ENCODE measurements around the gene PSTPIP1. TPM values are rescaled to one million over a fixed set of nuclear protein-coding genes. Genes with fewer than 3 reads are reported as not detected.

Gene PSTPIP1
- total RNA-seq, 1 experiment from 2014 or later = 1.5 TPM

GRCh38 chr15:77057072-77057471 is 62.1 kb downstream of the PSTPIP1 start:
- H3K9me3 Mint-ChIP-seq = no peaks in the 10 kb centered on the region
- ChIA-PET CTCF (interaction anchor here (0.7 to 1.7 kb wide), 4 partner anchors 22 to 486 kb away, joined by 3 to 5 read pairs (median 4); no protein-coding TSS in a partner anchor), POLR2A (interaction anchor here (1.0 kb wide), 1 partner anchor 14 kb away, joined by 4 read pairs; the partner anchor contains the start of gene TSPAN3)
- no peak overlapping the region for H3K4me3 Mint-ChIP-seq
- TF ChIP-seq ZNF423 (CRISPR knock-in tag; IDR thresholded peaks at IDR 0.05) = no peak
- TF ChIP-seq ZBTB43 (CRISPR knock-in tag; IDR thresholded peaks at IDR 0.05) = no peak
- TF ChIP-seq FOXK1 (CRISPR knock-in tag; IDR thresholded peaks at IDR 0.05) = no peak
- no peak for TF ChIP-seq ETV6 (CRISPR knock-in tag; IDR thresholded peaks at IDR 0.05)
- TF ChIP-seq ZNF317 (CRISPR knock-in tag; IDR thresholded peaks at IDR 0.05; ENCODE audit: borderline replicate concordance, low read depth) = no peak
- no peak for TF ChIP-seq IRF2 (CRISPR knock-in tag; IDR thresholded peaks at IDR 0.05; ENCODE audit: borderline replicate concordance, low read depth)
- no peak for TF ChIP-seq PRRX2 (CRISPR knock-in tag; IDR thresholded peaks at IDR 0.05)
- no peak for TF ChIP-seq ZNF232 (CRISPR knock-in tag; IDR thresholded peaks at IDR 0.05)
- TF ChIP-seq ZNF396 (CRISPR knock-in tag; IDR thresholded peaks at IDR 0.05; ENCODE audit: borderline replicate concordance) = no peak
- no peak for TF ChIP-seq ZNF138 (CRISPR knock-in tag; conservative IDR thresholded peaks at IDR 0.05)
- no peak for TF ChIP-seq EMX1 (CRISPR knock-in tag; IDR thresholded peaks at IDR 0.05)
- TF ChIP-seq FOXJ3 (CRISPR knock-in tag; IDR thresholded peaks at IDR 0.05; ENCODE audit: borderline replicate concordance) = no peak
- TF ChIP-seq PRDM15 (CRISPR knock-in tag; IDR thresholded peaks at IDR 0.05) = no peak
- TF ChIP-seq ZNF416 (CRISPR knock-in tag; IDR thresholded peaks at IDR 0.05) = no peak
- no peak for TF ChIP-seq USF2 (CRISPR knock-in tag; IDR thresholded peaks at IDR 0.05)
- peaks cover 12% of the 10 kb centered on the region for H3K36me3 Mint-ChIP-seq
- H3K27me3 Mint-ChIP-seq (ENCODE audit: low read depth) = no peaks in the 10 kb centered on the region
- DNase-seq (ENCODE audit: low spot score) = no peak
- ATAC-seq = no peak
- peaks cover 55% of the 10 kb centered on the region for H3K4me1 Mint-ChIP-seq
- H3K27ac Mint-ChIP-seq = no peak overlapping the region

GRCh38 chr15:77057685-77058084 is 62.8 kb downstream of the PSTPIP1 start:
- Mint-ChIP-seq H3K4me1 (peaks cover 54% of the 10 kb centered on the region), H3K27ac (no peak overlapping the region)
- CTCF ChIA-PET = interaction anchor here (0.7 kb wide), 1 partner anchor 486 kb away, joined by 3 read pairs; no protein-coding TSS in a partner anchor
- no peak for TF ChIP-seq ZNF512 (CRISPR knock-in tag; IDR thresholded peaks at IDR 0.05; ENCODE audit: borderline replicate concordance)
- no peak for TF ChIP-seq NFYB (CRISPR knock-in tag; conservative IDR thresholded peaks at IDR 0.05; ENCODE audit: low read depth)
- TF ChIP-seq FOXP4 (CRISPR knock-in tag; IDR thresholded peaks at IDR 0.05) = no peak
- no peak for TF ChIP-seq USF1 (CRISPR knock-in tag; IDR thresholded peaks at IDR 0.05)
- no peak for TF ChIP-seq CBFB (CRISPR knock-in tag; IDR thresholded peaks at IDR 0.05; ENCODE audit: low read depth)
- TF ChIP-seq FOXP1 (CRISPR knock-in tag; IDR thresholded peaks at IDR 0.05; ENCODE audit: borderline replicate concordance) = no peak
- TF ChIP-seq AR (CRISPR knock-in tag; IDR thresholded peaks at IDR 0.05) = no peak
- TF ChIP-seq TP53 (CRISPR knock-in tag; IDR thresholded peaks at IDR 0.05) = no peak
- no peak for TF ChIP-seq SMAD4 (CRISPR knock-in tag; IDR thresholded peaks at IDR 0.05)
- TF ChIP-seq FOXJ3 (CRISPR knock-in tag; IDR thresholded peaks at IDR 0.05; ENCODE audit: borderline replicate concordance) = no peak

More at GRCh38 chr15:77057685-77058084, 62.8 kb downstream of the PSTPIP1 start:
- Mint-ChIP-seq H3K9me3 (no peaks in the 10 kb centered on the region), H3K27me3 (ENCODE audit: low read depth) (no peaks in the 10 kb centered on the region), H3K36me3 (peaks cover 6% of the 10 kb centered on the region), H3K4me3 (no peak overlapping the region)
- POLR2A ChIA-PET = no interaction called here
- DNase-seq (ENCODE audit: low spot score) = no peak
- no peak for ATAC-seq

Data from WTC11 (cell line).